Upper lobe of right lung (tissue), 1 donor: Measurements from ENCODE around the gene SNRPD3. TPM values are rescaled to one million over a fixed set of nuclear protein-coding genes. Genes with fewer than 3 reads are reported as not detected.

Experiments used
- ATAC-seq: fragments of 200-7000 bp; cut with Tn5 transposase; one replicate; pipeline ENCODE4 v1.9.1; 2020; ENCODE audit warnings: mild to moderate bottlenecking, moderate library complexity
- DNase-seq: peaks from one replicate; pipeline ENCODE4 v3.0.0-alpha.2; 2020
- H3K27ac ChIP-seq: fragments of 200-600 bp; one replicate; pipeline ENCODE4 v1.8.0; 2022
- H3K27me3 ChIP-seq: fragments of 200-600 bp; one replicate; pipeline ENCODE4 v1.8.0; 2022; ENCODE audit warnings: mild to moderate bottlenecking
- H3K36me3 ChIP-seq: fragments of 200-600 bp; one replicate; pipeline ENCODE4 v1.8.0; 2022
- H3K4me1 ChIP-seq: fragments of 200-600 bp; one replicate; pipeline ENCODE4 v1.8.0; 2022
- H3K4me3 ChIP-seq: fragments of 200-600 bp; one replicate; pipeline ENCODE4 v1.8.0; 2022; ENCODE audit warnings: mild to moderate bottlenecking
- H3K9me3 ChIP-seq: fragments of 200-600 bp; one replicate; pipeline ENCODE4 v1.8.0; 2022
- intact Hi-C: fragments of 100-400 bp; cut with DNase I; formaldehyde crosslinking; loops from one replicate; pipeline ENCODE4 v1.11.0; 2022
- total RNA-seq: library from RNA; stranded (reverse); fragmentation: NEBNext Ultra II Directional; extraction: Animal tissue kit (Norgen Biotek cat#: 25700); gene quantifications from one replicate; pipeline ENCODE4 v1.2.1, GENCODE V29; 2021
- TF ChIP-seq, protein P1 (sequence below): fragments of 200-600 bp; IDR thresholded peaks from one replicate; pipeline ENCODE4 v1.8.0; 2022; ENCODE audit warnings: antibody characterized with exemption
- donor health status: DM: no; HTN: yes; CAD: no; lungs with severe emphysema.

SNRPD3 gene
- total RNA-seq, 1 donor from 2014 or later: 64.5 TPM

DNA sequence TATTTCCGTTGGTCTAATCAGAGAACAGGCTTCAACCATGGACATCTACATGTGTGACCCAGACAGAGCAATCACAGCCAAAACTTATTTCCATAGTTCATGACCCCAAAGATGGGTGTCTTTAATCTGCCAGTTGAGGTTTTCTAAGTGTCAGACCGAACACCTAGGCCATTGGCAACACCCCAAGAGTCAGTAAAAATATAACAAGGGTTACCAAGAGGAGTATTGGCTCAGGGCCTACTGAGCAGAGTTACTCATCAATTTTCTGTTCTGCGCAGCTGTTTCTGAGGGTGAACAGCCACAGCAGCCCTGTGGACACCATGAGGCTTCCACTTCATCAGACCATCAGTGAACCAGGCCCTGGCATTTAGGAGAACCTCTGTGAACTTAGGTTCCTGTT, 19.7 kb upstream of the SNRPD3 start:
- H3K27me3 ChIP-seq: no peaks in the 10 kb centered on the region
- intact Hi-C loops: no loop called here
- peaks cover 18% of the 10 kb centered on the region for H3K36me3 ChIP-seq
- ATAC-seq: no peak
- no peak overlapping the region for H3K4me3 ChIP-seq
- H3K9me3 ChIP-seq: no peaks in the 10 kb centered on the region
- no peak for DNase-seq
- TF ChIP-seq, protein P1, sequence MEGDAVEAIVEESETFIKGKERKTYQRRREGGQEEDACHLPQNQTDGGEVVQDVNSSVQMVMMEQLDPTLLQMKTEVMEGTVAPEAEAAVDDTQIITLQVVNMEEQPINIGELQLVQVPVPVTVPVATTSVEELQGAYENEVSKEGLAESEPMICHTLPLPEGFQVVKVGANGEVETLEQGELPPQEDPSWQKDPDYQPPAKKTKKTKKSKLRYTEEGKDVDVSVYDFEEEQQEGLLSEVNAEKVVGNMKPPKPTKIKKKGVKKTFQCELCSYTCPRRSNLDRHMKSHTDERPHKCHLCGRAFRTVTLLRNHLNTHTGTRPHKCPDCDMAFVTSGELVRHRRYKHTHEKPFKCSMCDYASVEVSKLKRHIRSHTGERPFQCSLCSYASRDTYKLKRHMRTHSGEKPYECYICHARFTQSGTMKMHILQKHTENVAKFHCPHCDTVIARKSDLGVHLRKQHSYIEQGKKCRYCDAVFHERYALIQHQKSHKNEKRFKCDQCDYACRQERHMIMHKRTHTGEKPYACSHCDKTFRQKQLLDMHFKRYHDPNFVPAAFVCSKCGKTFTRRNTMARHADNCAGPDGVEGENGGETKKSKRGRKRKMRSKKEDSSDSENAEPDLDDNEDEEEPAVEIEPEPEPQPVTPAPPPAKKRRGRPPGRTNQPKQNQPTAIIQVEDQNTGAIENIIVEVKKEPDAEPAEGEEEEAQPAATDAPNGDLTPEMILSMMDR: no peak
- H3K27ac ChIP-seq: no peak overlapping the region
- H3K4me1 ChIP-seq: no peaks in the 10 kb centered on the region

DNA sequence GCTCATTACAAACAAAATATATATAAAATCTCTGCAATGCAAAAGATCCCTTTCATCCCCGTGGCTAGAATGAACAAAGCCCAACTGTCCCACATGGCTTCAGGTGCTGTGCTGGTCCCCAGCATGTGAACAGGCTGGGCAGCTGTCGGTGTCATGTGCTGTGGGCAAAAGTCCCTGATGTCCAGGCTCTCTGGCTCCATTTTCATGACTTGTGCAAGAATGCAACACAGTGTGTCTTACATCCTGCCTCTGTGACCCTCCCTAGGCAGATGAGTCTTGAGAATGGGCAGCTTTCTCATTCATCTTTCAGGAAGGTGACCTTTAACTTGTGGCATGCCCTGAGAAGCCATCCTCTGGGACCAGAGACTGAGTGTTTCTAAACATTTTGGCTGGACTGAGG, 15.3 kb upstream of the SNRPD3 start:
- Histone ChIP-seq H3K36me3 (peaks cover 59% of the 10 kb centered on the region), H3K9me3 (no peaks in the 10 kb centered on the region), H3K4me3 (no peak overlapping the region), H3K27me3 (no peaks in the 10 kb centered on the region), H3K4me1 (peaks cover 15% of the 10 kb centered on the region), H3K27ac (no peak overlapping the region)
- intact Hi-C loops: no loop called here
- TF ChIP-seq, protein P1: no peak
- DNase-seq (no peak), ATAC-seq (no peak)

DNA sequence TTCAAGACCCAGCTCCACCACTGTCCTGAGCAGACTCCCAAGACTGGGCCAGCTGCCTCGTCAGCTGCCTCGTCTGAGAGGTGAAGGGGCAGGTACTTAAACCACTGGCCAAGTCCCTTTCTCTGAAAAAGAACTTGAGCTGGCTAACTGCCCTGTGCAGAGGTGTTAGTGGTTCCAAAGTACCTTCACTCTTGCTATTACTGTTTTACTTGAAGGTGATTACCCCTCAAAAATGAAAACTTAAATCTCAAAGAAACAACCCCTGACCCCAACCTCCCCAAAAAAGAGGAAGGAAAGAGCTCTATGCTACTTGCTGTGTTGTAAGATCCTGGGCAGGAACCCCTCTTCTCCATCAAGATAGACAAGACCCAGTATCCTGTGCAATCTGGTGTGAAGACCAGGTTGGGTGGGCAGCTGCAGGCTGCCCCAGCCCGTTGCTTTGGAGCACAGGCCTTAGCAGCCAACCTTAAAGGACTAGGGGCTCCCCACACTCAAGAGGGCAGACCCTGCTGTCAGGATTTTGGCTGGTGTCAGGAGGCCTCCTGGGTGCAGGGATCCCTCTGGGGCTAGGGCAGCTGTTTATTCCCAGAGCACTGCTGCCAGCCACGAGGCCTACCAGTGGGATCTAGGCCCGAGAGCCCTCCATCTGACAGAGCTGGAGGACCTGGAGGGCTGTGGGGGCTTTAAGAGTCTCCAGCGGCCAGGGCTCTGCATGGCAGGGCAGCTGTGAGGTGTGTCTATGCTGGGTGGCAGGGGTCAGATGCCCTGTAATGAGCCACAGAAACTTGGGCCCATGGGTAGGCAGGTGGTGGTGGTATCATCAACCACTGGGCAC, 13.9 kb upstream of the SNRPD3 start:
- no peaks in the 10 kb centered on the region for H3K9me3 ChIP-seq
- no peak overlapping the region for H3K4me3 ChIP-seq
- no peak for DNase-seq
- peak overlapping the region; percentile 30 for H3K27ac ChIP-seq
- H3K4me1 ChIP-seq: peaks cover 15% of the 10 kb centered on the region
- H3K36me3 ChIP-seq: peaks cover 67% of the 10 kb centered on the region
- no peak for ATAC-seq
- intact Hi-C loops: no loop called here
- TF ChIP-seq, protein P1: no peak
- H3K27me3 ChIP-seq: no peaks in the 10 kb centered on the region

DNA sequence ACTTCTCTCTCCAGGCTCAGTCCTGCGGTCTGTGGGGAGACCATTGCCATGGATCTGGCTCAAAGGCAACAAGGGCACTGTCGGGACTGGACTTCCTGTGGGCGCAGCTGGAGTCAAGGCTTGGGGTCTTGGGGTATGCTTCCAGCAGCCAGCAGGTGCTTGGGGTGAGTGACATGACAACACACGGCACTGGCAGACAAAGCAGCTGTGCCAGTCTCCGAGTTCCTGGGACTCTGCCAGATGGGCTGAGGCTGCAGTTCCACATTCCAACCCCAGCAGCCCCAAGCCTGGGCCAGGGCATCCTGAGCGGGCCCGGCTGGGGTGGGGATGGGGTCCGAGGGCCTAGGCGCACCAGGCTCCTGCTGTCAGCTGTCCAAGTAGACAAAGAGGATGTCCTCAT, 13.2 kb upstream of the SNRPD3 start:
- no peak overlapping the region for H3K4me3 ChIP-seq
- peak; percentile 72 for ATAC-seq
- peaks cover 75% of the 10 kb centered on the region for H3K36me3 ChIP-seq
- peaks cover 15% of the 10 kb centered on the region for H3K4me1 ChIP-seq
- peak overlapping the region; percentile 30 for H3K27ac ChIP-seq
- H3K27me3 ChIP-seq: no peaks in the 10 kb centered on the region
- H3K9me3 ChIP-seq: no peaks in the 10 kb centered on the region
- intact Hi-C loops: no loop called here
- TF ChIP-seq, protein P1: no peak
- DNase-seq: peak; percentile 78

DNA sequence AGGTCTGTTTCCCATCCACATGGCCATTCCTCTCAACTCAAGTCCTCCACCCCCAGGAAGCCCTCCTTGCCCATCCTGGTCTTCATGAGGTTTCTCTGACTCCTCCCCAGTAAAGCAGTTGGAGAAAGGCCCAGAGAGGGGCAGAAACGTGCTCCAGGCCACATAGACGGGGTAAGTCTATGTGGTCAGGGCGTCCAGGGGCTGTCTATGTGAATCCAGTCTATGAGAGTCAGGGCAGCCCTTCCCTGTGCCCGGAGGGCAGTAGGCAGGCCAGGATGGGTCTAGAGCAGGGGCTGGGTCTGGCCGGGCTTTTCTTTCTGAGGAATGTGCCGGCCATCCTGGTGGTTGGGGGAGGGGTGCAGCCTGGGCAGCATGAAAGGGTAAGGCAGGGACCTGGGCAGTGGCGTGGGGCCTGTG, 12.6 kb upstream of the SNRPD3 start:
- no peak overlapping the region for H3K27ac ChIP-seq
- intact Hi-C loops: no loop called here
- no peaks in the 10 kb centered on the region for H3K9me3 ChIP-seq
- peaks cover 15% of the 10 kb centered on the region for H3K4me1 ChIP-seq
- no peaks in the 10 kb centered on the region for H3K27me3 ChIP-seq
- TF ChIP-seq, protein P1: no peak
- H3K36me3 ChIP-seq: peaks cover 80% of the 10 kb centered on the region
- H3K4me3 ChIP-seq: no peak overlapping the region
- peak; percentile 12 for ATAC-seq
- no peak for DNase-seq
